ENCODE measurements around the gene MRPL9.
"Not testable (repeated sequence)": the region's sequence is repeated elsewhere in the genome, so short reads cannot be mapped to it uniquely, and the experiment has no call there.

MRPL9 gene

DNA sequence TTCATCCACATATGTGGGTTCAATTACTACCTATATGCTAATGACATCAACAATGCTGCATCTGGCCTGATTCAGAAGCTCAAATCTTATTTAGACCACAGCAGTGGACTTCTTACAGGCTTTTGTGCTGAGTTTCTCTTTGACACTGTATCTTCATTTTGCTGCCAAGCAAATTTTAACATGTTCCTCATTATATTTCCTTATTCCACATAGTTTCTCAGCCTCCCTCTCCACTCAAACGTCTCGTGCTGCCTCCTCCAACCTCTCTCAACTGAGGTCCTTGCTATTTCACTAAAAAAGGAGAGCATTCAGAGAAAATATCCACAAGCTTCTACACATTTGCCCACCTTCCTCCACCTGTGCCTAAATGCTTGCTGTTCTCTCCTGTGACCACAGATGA, 20.5 kb upstream of the MRPL9 start:
- DNase-seq (ENCODE audit: low read depth): no peak

DNA sequence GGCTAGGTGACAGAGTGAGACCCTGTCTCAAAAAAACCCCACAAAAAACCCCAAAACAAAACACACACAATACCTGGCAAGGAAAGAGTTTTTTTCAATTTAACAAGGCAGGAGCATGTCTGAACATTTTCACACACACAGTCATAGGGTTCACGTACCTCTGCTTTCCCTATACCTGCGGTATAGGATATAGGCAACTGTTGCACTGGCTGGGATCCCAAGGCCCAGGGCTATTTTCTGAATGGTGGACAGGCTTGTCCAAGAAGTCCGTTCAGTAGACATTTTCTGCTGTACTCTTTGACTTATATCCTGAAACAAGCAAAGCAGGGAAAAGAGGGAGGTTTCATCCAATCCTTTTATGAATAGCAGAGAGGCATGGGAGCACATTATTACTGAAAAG, 19.4 kb upstream of the MRPL9 start:
- no peak for DNase-seq (ENCODE audit: low read depth)

DNA sequence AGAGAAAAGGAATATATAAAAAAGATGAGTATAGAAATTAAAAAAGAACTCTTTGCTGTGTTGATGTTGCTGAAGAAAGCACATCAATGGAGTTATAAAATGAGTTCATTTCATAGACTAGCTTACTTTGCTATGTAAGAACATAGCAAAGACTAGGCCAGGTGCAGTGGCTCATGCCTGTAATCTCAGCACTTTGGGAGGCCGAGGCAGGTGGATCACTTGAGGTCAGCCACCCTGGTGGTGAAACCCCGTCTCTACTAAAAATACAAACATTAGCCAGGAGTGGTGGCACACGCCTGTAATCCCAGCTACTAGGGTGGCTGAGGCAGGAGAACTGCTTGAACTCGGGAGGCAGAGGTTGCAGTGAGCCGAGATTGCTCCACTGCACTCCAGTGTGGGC, 18.7 kb upstream of the MRPL9 start:
- not testable (repeated sequence) for DNase-seq (ENCODE audit: low read depth)

DNA sequence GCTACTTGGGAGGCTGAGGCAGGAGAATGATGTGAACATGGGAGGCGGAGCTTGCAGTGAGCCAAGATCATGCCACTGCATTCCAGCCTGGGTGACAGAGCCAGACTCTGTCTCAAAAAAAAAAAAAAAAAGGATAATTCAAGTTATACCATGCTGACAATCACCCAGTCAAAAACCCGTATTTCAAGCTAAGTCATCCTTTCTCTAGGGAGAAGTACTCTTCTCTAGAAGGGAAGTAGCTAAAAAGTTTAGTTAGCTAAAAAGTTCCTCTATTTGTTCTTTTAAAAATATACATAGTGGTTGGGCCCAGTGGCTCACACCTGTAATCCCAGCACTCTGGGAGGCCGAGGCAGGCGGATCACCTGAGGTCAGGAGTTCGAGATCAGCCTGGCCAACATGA, 17.4 kb upstream of the MRPL9 start:
- not testable (repeated sequence) for DNase-seq (ENCODE audit: low read depth)

DNA sequence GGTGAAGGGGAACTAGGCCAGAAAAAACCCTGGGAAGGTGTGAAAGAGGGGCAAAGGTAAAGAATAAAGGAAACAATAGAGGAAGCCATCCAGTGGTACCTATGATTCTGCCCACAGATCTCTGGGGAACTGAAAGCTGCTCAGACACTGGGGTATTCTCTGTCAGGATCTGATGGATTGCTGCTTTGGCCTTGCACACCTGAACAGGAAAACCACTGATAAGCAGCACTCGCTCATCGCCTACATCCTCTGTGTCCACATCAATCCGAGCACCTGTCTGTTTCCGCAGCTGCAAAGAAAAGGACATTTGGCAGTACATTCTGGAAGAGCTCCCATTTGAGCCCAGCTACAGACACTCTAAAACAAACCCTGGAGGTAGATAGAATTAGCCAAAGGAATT, 16.6 kb upstream of the MRPL9 start:
- DNase-seq (ENCODE audit: low read depth): no peak

DNA sequence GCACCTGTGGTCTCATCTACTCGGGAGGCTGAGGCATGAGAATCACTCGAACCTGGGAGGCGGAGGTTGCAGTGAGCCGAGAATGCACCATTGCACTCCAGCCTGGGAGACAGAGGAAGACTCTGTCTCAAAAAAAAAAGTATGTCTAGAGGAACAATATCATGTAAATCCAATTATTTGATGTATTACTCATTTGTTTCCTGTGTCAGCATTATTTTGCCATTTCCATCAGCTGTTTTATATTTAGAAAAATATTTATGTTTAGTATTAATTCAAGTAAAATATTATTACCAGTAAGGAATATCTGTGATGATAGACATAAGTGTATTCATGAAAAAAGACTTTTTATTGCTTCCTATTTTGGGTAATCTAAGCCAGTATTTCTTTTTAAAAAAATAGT, 14.0 kb upstream of the MRPL9 start:
- no peak for DNase-seq (ENCODE audit: low read depth)

DNA sequence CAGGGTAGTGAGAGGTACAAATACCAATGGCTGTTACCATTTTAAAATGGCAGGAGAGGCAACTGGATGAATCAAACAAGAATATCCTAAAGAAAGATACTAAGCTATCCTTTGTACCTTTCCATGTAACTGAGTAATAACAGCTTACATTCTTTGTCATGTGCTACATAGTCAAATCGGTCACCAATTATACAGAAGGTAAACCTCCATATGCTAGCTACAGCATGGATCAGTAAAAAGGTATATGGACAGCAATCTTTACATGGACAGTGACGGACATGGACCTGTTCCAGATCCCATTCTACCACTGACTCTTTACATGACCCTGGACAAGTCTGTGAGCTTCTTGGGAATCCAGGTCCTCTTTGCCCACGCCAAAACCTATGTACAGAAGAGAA, 13.4 kb upstream of the MRPL9 start:
- no peak for DNase-seq (ENCODE audit: low read depth)

DNA sequence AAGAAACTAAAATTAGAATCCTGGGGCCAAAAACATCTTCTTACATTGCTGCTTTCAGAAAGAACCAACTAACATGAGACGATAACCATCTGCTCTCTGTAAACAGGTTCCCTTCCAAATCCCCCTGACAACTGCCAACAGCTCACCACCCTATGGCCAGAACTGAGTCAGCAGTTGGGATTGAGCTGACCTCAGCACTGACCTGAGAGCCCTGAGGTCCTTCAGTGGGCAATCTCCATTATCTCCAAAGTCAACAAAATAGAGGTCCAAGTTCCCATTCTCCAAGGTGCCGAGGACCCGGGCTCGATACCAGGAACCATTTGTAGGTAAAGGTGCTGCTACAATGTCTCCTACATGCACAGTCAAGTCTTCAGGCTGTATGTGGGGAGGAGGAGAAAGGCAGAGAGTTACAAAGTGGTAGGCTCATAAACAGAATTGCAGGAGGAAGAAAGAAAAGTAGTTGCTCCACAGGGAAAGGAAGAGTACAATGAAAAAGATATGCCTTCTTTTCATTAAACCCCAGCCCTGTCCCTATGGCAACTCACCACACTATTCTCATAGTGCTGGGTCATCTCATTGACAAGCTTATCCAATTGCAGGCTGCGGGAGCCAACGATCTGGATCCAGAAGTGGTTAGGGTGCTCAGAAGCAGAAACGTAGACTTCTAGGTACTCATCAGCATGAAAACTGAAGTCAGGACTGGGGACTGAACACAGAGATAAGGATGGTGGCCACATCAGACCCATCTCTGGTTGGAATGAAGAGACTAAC, 12.8 kb upstream of the MRPL9 start:
- DNase-seq (ENCODE audit: low read depth): no peak

DNA sequence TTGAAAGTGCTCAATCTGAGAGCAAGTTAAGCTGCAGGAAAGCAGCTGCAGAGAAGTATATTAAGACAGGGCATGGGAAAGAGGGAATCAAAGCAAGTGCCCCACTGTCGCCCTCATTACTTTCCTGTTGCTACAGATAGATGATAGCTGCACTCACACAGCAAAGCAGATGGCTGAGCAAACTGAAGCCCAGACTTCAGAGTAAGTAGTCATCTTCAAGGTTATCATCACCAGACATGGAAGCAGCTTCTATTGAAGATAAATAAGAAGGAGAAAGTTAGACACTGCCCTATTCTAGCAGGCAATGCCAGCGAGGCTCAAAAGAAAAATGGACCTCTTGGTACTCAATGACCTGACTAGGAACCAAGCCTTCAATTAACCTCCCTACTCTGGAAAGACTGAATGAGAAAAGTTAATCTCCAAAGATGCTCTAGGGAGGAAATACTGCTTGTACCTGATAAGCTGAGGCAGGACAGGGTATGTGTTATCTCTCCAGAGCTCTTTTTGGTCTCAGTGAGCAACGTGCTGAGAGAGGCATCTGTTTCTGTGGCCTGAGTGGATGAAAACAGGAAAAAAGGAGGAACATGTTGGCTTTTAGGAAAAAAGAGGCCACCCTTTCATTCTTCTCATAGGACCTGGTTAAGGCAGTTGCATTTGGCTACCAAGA, 11.1 kb upstream of the MRPL9 start:
- DNase-seq (ENCODE audit: low read depth): no peak

DNA sequence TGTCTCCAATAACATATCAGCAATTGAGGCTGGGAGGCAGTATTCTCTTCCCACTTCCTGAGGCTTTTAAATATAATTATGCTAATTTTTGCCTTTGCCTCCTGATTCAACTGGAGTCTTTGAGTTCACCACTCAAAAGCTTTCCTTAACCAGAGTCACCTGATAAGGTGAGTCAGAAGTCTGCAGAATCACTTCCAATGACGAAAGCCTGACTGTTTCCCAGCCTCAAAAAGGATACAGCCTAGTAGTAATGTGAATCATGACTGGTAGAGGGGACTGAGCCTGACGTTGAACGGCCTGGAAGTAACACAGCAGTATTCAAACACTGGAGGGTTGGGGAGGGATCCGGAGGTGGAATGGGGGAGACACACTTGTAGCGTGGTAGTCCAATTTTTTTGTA, 10.4 kb upstream of the MRPL9 start:
- DNase-seq (ENCODE audit: low read depth): no peak

DNA sequence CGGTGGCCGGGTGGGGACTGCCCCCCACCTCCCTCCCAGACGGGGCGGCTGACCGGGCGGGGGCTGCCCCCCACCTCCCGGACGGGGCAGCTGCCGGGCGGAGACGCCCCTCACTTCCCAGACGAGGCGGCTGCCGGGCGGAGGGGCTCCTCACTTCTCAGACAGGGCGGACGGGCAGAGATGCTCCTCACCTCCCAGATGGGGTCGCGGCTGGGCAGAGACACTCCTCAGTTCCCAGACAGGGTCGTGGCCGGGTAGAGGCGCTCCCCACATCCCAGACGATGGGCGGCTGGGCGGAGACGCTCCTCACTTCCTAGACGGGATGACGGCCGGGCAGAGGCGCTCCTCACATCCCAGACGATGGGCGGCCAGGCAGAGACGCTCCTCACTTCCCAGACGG, 6.0 kb upstream of the MRPL9 start:
- DNase-seq (ENCODE audit: low read depth): not testable (repeated sequence)

DNA sequence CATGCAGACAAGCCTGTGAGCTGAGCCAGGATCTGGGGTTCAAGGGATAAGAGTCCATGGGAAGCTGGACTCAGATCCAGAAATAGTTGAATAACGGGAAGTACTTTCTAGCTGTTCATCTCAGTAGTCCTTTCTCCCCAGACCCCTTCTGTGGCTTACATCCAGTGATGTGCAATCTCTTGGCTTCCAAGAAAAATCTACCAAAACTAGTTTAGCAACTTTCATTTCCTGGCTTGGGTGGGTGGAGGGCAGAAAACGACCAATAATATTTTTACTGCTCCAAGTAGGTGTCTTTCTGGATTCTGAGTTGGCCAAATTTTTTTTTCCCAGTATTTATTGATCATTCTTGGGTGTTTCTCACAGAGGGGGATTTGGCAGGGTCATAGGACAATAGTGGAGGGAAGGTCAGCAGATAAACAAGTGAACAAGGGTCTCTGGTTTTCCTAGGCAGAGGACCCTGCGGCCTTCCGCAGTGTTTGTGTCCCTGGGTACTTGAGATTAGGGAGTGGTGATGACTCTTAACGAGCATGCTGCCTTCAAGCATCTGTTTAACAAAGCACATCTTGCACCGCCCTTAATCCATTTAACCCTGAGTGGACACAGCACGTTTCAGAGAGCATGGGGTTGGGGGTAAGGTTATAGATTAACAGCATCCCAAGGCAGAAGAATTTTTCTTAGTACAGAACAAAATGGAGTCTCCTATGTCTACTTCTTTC, 5.2 kb upstream of the MRPL9 start:
- not testable (repeated sequence) for DNase-seq (ENCODE audit: low read depth)

DNA sequence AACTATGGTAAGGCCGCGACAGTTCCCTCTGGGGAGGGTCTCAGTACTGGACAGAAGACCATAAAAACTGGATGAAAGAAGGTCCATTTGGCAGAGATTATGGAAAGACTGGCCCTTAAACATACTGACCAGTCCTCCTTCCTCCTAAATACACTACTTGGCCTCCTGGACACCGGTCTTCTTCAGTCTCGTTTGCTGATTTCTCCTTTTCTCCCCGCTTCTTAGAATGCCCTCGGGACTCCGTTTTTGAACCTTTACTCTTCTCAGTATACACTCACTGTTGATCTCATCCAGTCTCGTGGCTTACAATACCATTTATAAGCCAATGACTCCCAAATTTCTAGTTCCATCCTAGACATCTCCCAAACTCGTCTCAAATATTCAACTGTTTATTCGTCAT, 694 bp upstream of the MRPL9 start:
- DNase-seq (ENCODE audit: low read depth): no peak

DNA sequence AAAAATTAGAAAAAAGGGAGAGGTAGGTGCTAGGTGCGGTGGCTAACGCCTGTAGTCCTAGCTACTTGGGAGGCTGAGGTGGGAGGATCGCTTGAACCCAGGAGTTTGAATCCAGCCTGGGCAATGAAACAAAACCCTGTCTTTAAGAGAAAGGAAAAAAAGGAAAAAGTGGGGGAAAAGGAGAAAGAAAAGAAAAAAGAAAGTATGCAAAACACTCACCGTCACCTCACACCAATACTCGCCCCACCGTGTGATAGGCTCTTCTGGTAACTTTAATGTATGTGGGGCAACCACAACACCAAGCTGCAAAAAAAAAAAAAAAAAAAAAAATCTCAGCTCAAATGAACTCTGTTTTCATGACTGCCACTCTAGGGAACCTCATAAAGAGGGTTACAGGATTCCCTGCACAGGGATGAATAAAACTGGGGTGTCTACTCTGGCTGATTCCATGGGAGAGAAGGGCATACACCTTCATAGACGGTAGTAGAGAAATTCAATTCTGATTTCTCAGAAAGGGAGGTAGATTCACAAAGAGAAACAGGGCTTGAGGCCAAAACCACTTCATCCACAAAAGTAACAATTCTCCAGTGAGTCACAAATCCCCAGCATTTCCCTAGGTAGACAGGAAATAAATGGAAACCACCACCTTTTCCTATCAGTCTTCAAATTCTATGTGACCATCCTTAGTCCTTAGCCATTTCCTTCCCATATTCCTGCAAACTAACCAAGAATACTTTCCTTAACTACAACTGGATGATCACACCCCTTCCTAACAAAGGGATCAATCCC, 2.5 kb downstream of the MRPL9 start:
- no peak for DNase-seq (ENCODE audit: low read depth)

DNA sequence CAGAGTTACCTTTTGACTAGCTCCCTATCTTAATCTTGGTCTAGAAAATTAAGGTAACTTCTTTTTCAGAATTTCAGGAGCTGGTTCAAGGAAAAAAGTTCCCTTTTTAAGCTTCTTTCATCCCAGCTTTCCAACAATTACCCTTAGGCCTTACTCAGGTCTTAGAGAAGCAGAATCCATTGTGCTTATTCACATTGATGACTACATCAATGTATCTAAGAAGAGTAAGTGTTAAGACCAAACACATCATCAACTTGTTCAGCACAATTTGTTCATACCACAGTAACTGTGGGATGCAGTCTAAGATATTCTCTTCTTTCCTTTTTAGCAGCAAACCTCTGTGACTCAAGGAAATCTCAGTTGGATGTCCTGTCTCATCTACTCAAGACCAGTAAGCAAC, 4.1 kb downstream of the MRPL9 start:
- no peak for DNase-seq (ENCODE audit: low read depth)

DNA sequence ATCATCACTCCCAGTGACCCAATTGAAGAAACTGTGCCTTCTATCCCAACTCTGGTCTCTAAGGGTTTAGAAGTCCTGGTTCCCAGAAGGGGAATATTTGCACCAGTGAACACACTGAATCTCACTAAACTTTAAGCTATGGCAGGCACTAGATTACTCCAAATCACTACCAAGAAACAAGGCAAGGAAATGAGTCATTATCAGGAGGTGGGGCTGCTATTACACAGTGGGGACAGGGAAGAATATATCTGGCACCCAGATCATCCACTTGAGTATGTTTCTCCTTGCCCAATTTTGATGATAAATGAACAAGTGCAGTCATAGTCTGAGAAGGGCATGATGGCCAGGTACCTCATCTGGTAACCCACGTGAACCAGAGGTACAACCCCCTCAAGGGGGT, 7.0 kb downstream of the MRPL9 start:
- DNase-seq (ENCODE audit: low read depth): no peak

DNA sequence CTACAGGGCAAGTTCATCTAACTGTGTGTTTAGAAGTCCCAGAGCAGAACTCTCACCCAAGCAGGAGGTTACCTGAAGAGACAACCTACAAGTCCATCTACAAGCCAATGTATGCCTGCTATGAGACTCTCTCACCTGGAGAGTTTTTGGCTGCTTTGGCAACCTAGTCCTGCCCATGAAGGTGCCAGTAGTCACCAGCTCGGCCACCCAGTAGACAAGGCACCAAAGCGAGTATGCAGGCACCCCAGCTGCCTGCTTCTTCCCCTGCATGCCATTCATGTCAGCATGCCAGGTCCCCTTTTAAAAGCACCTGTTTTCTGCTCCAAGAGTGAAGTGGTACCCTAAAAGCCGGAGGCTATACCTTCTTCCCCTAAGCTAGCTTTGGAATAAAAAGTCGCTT, 21.8 kb downstream of the MRPL9 start:
- DNase-seq (ENCODE audit: low read depth): no peak

DNA sequence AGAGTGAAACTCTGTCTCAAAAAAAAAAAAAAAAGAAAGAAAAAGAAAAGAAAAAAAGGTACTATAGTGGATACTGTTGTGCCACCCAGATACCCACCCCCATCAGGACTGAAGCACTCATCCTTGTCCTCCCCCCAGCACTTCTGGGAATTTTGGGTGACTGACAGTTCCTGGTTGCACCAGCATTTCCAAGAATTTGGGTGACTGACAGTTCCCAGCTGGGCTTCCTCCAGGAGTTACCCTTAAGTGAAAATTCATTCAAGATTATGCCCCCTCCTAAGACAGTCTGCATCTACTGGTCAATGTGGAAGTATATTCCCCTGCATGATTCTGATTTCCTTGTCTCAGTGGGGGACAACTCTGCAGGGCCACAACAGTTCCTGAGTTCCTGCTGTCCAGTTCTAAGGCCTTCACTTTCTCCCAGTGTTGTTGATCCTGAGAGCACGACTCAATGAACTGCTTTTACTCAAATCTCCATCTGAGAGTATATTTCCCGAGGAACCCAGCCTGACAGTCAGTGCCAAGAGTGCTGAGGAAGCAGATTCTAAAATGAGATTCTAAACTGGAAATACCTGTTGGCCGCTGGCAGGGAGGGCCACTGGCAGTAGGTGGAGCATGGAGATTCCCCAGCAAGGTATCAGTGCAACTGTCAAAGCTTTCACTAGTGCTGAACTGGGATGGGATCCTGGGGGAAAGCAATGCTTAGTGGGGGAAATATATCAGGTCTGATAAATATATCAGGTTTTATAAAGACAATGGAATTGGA, 23.5 kb downstream of the MRPL9 start:
- DNase-seq (ENCODE audit: low read depth): no peak

DNA sequence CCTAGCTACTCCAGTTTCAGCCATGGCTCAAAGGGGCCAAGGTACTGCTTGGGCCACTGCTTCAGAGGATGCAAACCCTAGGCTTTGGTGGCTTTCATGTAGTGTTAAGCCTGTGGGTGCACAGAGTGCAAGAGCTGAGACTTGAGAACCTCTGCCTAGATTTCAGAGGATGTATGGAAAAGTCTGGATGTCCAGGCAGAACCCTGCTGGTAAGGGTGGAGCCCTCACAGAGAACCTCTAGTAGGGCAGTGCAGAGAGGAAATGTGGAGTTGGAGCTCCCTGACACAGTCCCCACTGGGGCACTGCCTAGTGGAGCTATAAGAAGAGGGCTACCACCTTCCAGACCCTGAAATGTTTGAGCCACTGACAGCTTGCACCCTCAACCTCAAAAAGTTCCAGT, 25.8 kb downstream of the MRPL9 start:
- no peak for DNase-seq (ENCODE audit: low read depth)

DNA sequence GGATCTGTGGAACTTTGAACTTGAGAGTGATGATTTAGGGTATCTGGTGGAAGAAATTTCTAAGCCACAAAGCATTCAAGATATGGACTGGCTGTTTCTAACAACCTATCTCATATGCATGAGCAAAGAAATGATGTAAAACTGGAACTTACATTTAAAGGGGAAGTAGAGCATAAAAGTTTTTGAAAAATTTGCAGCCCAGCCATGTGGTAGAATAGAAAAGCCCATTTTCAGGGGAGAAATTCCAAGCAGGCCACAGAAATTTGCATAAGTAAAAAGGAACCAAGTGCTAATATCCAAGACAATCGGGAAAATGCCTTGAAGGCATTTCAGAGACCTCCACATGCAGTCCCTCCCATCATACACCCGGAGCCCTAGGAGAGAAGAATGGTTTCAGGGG, 26.3 kb downstream of the MRPL9 start:
- no peak for DNase-seq (ENCODE audit: low read depth)

DNA sequence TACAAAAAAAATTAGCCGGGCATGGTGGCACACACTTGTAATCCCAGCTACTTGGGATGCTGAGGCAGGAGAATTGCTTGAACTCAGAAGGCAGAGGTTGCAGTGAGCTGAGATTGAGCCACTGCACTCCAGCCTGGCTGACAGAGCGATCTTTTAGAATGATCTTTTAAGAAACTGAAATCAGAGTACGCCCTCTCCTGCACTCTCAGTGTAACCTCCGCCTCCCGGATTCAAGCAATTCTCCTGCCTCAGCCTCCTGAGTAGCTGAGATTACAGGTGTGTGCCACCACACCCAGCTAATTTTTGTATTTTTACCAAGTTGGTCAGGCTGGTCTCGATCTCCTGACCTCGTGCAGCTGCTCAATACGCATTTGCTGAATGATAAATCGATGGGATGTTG, 29.3 kb downstream of the MRPL9 start:
- DNase-seq (ENCODE audit: low read depth): not testable (repeated sequence)

DNA sequence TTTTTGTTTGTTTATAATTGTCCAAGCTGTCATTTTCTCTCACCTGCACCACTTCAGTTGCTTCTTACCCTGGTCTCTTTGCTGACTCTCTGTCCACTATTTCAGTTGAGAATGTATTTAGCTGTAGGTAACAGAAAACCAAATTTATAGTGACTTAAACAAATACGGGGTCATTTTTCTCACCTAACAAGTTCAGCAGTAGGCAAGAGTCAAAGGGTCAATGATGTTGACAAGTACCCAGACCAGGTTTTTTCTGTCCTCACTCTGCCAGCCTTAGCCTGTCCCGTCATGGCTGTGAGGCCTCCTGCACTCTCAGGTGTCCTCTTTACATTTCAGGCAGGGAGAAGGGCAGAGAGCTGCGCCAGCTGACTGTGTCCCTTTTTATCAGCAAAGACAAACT, 30.2 kb downstream of the MRPL9 start:
- no peak for DNase-seq (ENCODE audit: low read depth)
